H1 (cell line): ENCODE results near the gene LILRB1. TPM values are rescaled to one million over a fixed set of nuclear protein-coding genes. Genes with fewer than 3 reads are reported as not detected.

Experiments used
- CTCF ChIA-PET: fragments of 300-600 bp; sonication (Branson Sonifier 250); formaldehyde crosslinking; loops from one replicate; lab custom pipeline; 2021; ENCODE audit not compliant: partially characterized antibody; lab: Charles Lee
- POLR2A ChIA-PET: fragments of 300-600 bp; sonication (Branson Sonifier 250); formaldehyde crosslinking; loops from one replicate; lab custom pipeline; 2021; ENCODE audit warnings: inconsistent platforms; ENCODE audit not compliant: partially characterized antibody; lab: Charles Lee
- DNase-seq, 2 experiments: peaks; one replicate each; pipeline versions ENCODE4 v3.0.0 to v3.0.0-alpha.2; 2010 to 2022; ENCODE audit warnings: low spot score in 2 of 2, low read depth in 1 of 2, mixed read lengths in 1 of 2
- FAIRE-seq: peaks from 2 replicates; lab custom pipeline; 2011; peaks lifted over from hg19 to GRCh38; lab: Jason Lieb, UNC
- H2AFZ ChIP-seq: 2 replicates; pipeline ENCODE4 v1.8.1; 2012; ENCODE audit warnings: low read length, inconsistent platforms
- H2AK5ac ChIP-seq: 2 replicates; pipeline ENCODE4 v1.6.1; 2013; ENCODE audit warnings: low read depth, low read length
- H2BK120ac ChIP-seq: replicated peaks from 2 replicates; pipeline ENCODE3; 2013; ENCODE audit warnings: low read depth, low read length, inconsistent platforms
- H2BK12ac ChIP-seq: 2 replicates; pipeline ENCODE4 v1.6.1; 2013; ENCODE audit warnings: low read depth, low read length
- H2BK15ac ChIP-seq: 2 replicates; pipeline ENCODE4 v1.6.1; 2013; ENCODE audit warnings: low read length
- H2BK20ac ChIP-seq: 2 replicates; pipeline ENCODE4 v1.6.1; 2013; ENCODE audit warnings: low read length
- H2BK5ac ChIP-seq: 2 replicates; pipeline ENCODE4 v1.6.1; 2013; ENCODE audit warnings: low read depth, low read length
- H3K14ac ChIP-seq: 2 replicates; pipeline ENCODE4 v1.6.1; 2013; ENCODE audit warnings: inconsistent platforms; ENCODE audit not compliant: insufficient read length
- H3K18ac ChIP-seq: 2 replicates; pipeline ENCODE4 v1.6.1; 2013; ENCODE audit warnings: low read length; ENCODE audit errors: extremely low read depth
- H3K23ac ChIP-seq: 2 replicates; pipeline ENCODE4 v1.6.1; 2013; ENCODE audit warnings: inconsistent platforms; ENCODE audit not compliant: insufficient read length
- H3K23me2 ChIP-seq: 2 replicates; pipeline ENCODE4 v1.6.1; 2013; ENCODE audit warnings: low read depth, low read length
- H3K27ac ChIP-seq: 2 replicates; pipeline ENCODE4 v1.6.1; 2011; ENCODE audit warnings: low read depth, low read length, inconsistent platforms
- H3K27me3 ChIP-seq, 4 experiments: replicated peaks in 1 of 4; 1 replicate in 1 of 4; 2 replicates in 3 of 4; pipeline versions ENCODE4 v1.6.1 to v1.8.1; 2011 to 2013; ENCODE audit warnings: low read length in 3 of 4, mild to moderate bottlenecking in 3 of 4, inconsistent platforms in 2 of 4, mixed read lengths in 2 of 4, moderate library complexity in 1 of 4; ENCODE audit not compliant: control insufficient read depth in 3 of 4, insufficient read depth in 3 of 4; ENCODE audit errors: extremely low read depth in 1 of 4
- H3K36me3 ChIP-seq, 4 experiments: 2 replicates each; pipeline versions ENCODE4 v1.6.1 to v1.8.1; 2011 to 2013; ENCODE audit warnings: mild to moderate bottlenecking in 4 of 4, low read length in 3 of 4, moderate library complexity in 2 of 4, control low read depth in 1 of 4, inconsistent platforms in 1 of 4; ENCODE audit not compliant: insufficient read depth in 4 of 4, control insufficient read depth in 2 of 4
- H3K4ac ChIP-seq: replicated peaks from 2 replicates; pipeline ENCODE3; 2013; ENCODE audit warnings: low read length, low read depth, mixed read lengths, inconsistent platforms; ENCODE audit not compliant: insufficient read length
- H3K4me1 ChIP-seq, 4 experiments: replicated peaks in 1 of 4; 1 replicate in 1 of 4; 2 replicates in 3 of 4; pipeline versions ENCODE4 v1.6.1 to v1.8.1; 2011 to 2013; ENCODE audit warnings: low read length in 3 of 4, inconsistent platforms in 2 of 4, mixed read lengths in 1 of 4; ENCODE audit not compliant: insufficient read depth in 4 of 4, control insufficient read depth in 3 of 4
- H3K4me2 ChIP-seq, 2 experiments: 2 replicates each; pipeline versions ENCODE4 v1.6.1 to v1.8.1; 2011 to 2013; ENCODE audit warnings: low read depth in 2 of 2, low read length in 2 of 2, control low read depth in 1 of 2, inconsistent platforms in 1 of 2, mild to moderate bottlenecking in 1 of 2; ENCODE audit not compliant: insufficient read depth in 1 of 2
- H3K4me3 ChIP-seq, 4 experiments: fragments of 200-600, 300-600 bp in 1 of 4; sonication (generic), shearing (Covaris generic), sonication (Bioruptor Twin) in 1 of 4; 2 replicates each; pipeline versions ENCODE4 v1.5.1 to v1.8.1; 2011 to 2016; ENCODE audit warnings: low read length in 4 of 4, low read depth in 3 of 4, control low read depth in 2 of 4, inconsistent platforms in 2 of 4, mild to moderate bottlenecking in 2 of 4, mixed read lengths in 1 of 4, moderate library complexity in 1 of 4; ENCODE audit not compliant: insufficient read depth in 2 of 4; ENCODE audit errors: extremely low read depth in 1 of 4
- H3K56ac ChIP-seq: replicated peaks from 2 replicates; pipeline ENCODE3; 2013; ENCODE audit warnings: low read depth, mild to moderate bottlenecking, mixed read lengths, low read length, inconsistent platforms; ENCODE audit not compliant: insufficient read length
- H3K79me1 ChIP-seq: 2 replicates; pipeline ENCODE4 v1.6.1; 2013; ENCODE audit warnings: low read depth, low read length, control low read depth
- H3K79me2 ChIP-seq, 2 experiments: 2 replicates each; pipeline versions ENCODE4 v1.6.1 to v1.8.1; 2012 to 2013; ENCODE audit warnings: low read length in 2 of 2, mild to moderate bottlenecking in 2 of 2, inconsistent platforms in 1 of 2; ENCODE audit not compliant: insufficient read depth in 2 of 2, control insufficient read depth in 1 of 2
- H3K9ac ChIP-seq, 4 experiments: replicated peaks in 1 of 4; 1 replicate in 1 of 4; 2 replicates in 3 of 4; pipeline versions ENCODE4 v1.6.1 to v1.8.1; 2011 to 2013; ENCODE audit warnings: low read depth in 3 of 4, low read length in 3 of 4, control low read depth in 2 of 4, mild to moderate bottlenecking in 2 of 4, moderate library complexity in 2 of 4, inconsistent platforms in 1 of 4; ENCODE audit errors: extremely low read depth in 1 of 4
- H3K9me3 ChIP-seq, 2 experiments: 2 replicates each; pipeline versions ENCODE4 v1.6.1 to v1.8.1; 2012 to 2013; ENCODE audit warnings: mild to moderate bottlenecking in 2 of 2, moderate library complexity in 2 of 2, control low read depth in 1 of 2, inconsistent platforms in 1 of 2, low read depth in 1 of 2, low read length in 1 of 2, mixed read lengths in 1 of 2; ENCODE audit not compliant: insufficient read depth in 2 of 2
- H4K20me1 ChIP-seq, 2 experiments: replicated peaks in 1 of 2; 2 replicates each; pipeline versions ENCODE3 to v1.8.1; 2011 to 2013; ENCODE audit warnings: inconsistent platforms in 2 of 2, low read length in 2 of 2, mild to moderate bottlenecking in 1 of 2; ENCODE audit not compliant: insufficient read depth in 2 of 2, control insufficient read depth in 1 of 2
- H4K5ac ChIP-seq: 2 replicates; pipeline ENCODE4 v1.6.1; 2013; ENCODE audit warnings: low read length, low read depth, mixed read lengths, inconsistent platforms; ENCODE audit not compliant: insufficient read length
- H4K8ac ChIP-seq: 2 replicates; pipeline ENCODE4 v1.8.0; 2013; ENCODE audit warnings: mild to moderate bottlenecking, moderate library complexity, low read length, inconsistent platforms; ENCODE audit not compliant: insufficient read depth; ENCODE audit errors: extremely low read depth
- H4K91ac ChIP-seq: replicated peaks from 2 replicates; pipeline ENCODE3; 2013; ENCODE audit warnings: low read length, mixed read lengths, inconsistent platforms; ENCODE audit not compliant: insufficient read length
- BACH1 ChIP-seq: IDR thresholded peaks from 2 replicates; pipeline ENCODE4 v1.6.1; 2012; ENCODE audit warnings: low read length, improper control_type of control experiment
- CBX8 ChIP-seq: fragments of 300-800, 300-1000 bp; sonication (generic); IDR thresholded peaks from 2 replicates; pipeline ENCODE4 v1.7.1; 2016; ENCODE audit warnings: low read depth, low read length, borderline replicate concordance
- SAP30 ChIP-seq: fragments of 300-600 bp; sonication (generic); IDR thresholded peaks from 2 replicates; pipeline ENCODE4 v1.7.1; 2012; ENCODE audit warnings: low read length, moderate library complexity, mild to moderate bottlenecking, inconsistent platforms; ENCODE audit not compliant: insufficient read depth, insufficient replicate concordance
- WGBS, 2 experiments: shearing (Covaris generic) in 1 of 2; methylation state at CpG; one replicate each; pipeline versions ENCODE4 v1.1.6 to v1.1.7; 2013 to 2015; ENCODE audit warnings: low lambda C conversion rate in 2 of 2, mixed read lengths in 2 of 2, inconsistent platforms in 1 of 2, low coverage in 1 of 2, missing lambda C conversion rate in 1 of 2; ENCODE audit not compliant: insufficient replicate concordance in 2 of 2, insufficient coverage in 1 of 2, insufficient read length in 1 of 2; ENCODE audit errors: extremely low coverage in 1 of 2, missing lambda C conversion rate in 1 of 2; 5-methylcytosine and 5-hydroxymethylcytosine counted together
- polyA plus RNA-seq, 7 experiments: library from polyadenylated mRNA; depleted of rRNA in 3 of 7; stranded (reverse) in 5 of 7; unstranded in 2 of 7; fragments of >200 nt in 5 of 7; fragments of 200-250 nt in 2 of 7; gene quantifications; 1 replicate in 5 of 7; 2 replicates in 1 of 7; 4 replicates in 1 of 7; pipeline versions ENCODE4 v1.2.1 to v1.2.3, GENCODE V29; 2011 to 2013; ENCODE audit warnings: missing spikeins in 2 of 7, mixed read lengths in 2 of 7
- total RNA-seq: library from RNA; stranded (reverse); fragmentation: NEBNext Ultra II Directional; extraction: Animal tissue kit (Norgen Biotek cat#: 25700); gene quantifications from 2 replicates; pipeline ENCODE4 v1.2.1, GENCODE V29; 2021

Gene LILRB1
- total and polyA plus RNA-seq, 2 of the 8 experiments (the other 6 are each of a cell fraction or from before 2014, with no cell fraction given) = not detected

- H3K9me3 ChIP-seq = peaks cover 63 to 72% of the 10 kb centered on the region in 2 experiments
- no peak overlapping the region for H3K14ac ChIP-seq
- DNase-seq (no peak), FAIRE-seq (no peak)
- no peaks in the 10 kb centered on the region for H3K36me3 ChIP-seq
- no peak overlapping the region for H3K4ac ChIP-seq
- no peak overlapping the region for H3K27ac ChIP-seq
- H3K4me1 ChIP-seq = no peaks in the 10 kb centered on the region
- no peak overlapping the region for H3K4me3 ChIP-seq
- H2AFZ ChIP-seq = no peak overlapping the region
- CTCF ChIA-PET = no interaction called here
- no peaks in the 10 kb centered on the region for H3K79me1 ChIP-seq
- H3K27me3 ChIP-seq = no peaks in the 10 kb centered on the region
- no peak overlapping the region for H2BK5ac ChIP-seq
- no peak overlapping the region for H3K4me2 ChIP-seq
- H2BK20ac ChIP-seq = no peak overlapping the region
- no peak overlapping the region for H2BK12ac ChIP-seq
- H3K9ac ChIP-seq = no peak overlapping the region
- no peak overlapping the region for H3K18ac ChIP-seq
- no peaks in the 10 kb centered on the region; the same call in 1 of the 2 replicates for H3K23me2 ChIP-seq
- H3K56ac ChIP-seq = no peak overlapping the region
- POLR2A ChIA-PET = no interaction called here
- H4K91ac ChIP-seq = no peak overlapping the region
- H2AK5ac ChIP-seq = no peak overlapping the region
- no peak overlapping the region for H2BK15ac ChIP-seq
- no peaks in the 10 kb centered on the region for H4K20me1 ChIP-seq
- H2BK120ac ChIP-seq = no peak overlapping the region
- 61% methylated on average over 4 of the region's 4 CpGs; no CpG with 5 or more reads in 1 of the 2 experiments for WGBS, 2 experiments
- no peaks in the 10 kb centered on the region for H3K79me2 ChIP-seq
- H3K23ac ChIP-seq = no peak overlapping the region
- no peak overlapping the region for H4K8ac ChIP-seq
- no peak overlapping the region for H4K5ac ChIP-seq
- TF ChIP-seq SAP30 = no peak
- TF ChIP-seq BACH1 = no peak
- no peak for TF ChIP-seq CBX8
Observed at GRCh38 chr19:54648129-54648528, 17.8 kb downstream of the LILRB1 start.
